ENCODE measurements around the gene HSD17B3.

- no peak for TF ChIP-seq CTCF (IDR thresholded peaks at IDR 0.05)
- no peak for TF ChIP-seq POLR2A (IDR thresholded peaks at IDR 0.05)
- no peak for TF ChIP-seq EP300 (IDR thresholded peaks at IDR 0.05)
These were observed 100.8 kb downstream of the HSD17B3 start for GRCh38 chr9:96201140-96201539.

Measured in suprapubic skin (tissue), 3 donors.